HEK293 (cell line): ENCODE data around the gene ZNF396.

ENCODE experiments used
- CTCF ChIA-PET: fragments of 350-600 bp; formaldehyde crosslinking; extraction: SDS; loops from one replicate; lab custom pipeline; 2021; ENCODE audit warnings: antibody characterized with exemption; lab: Yijun Ruan, JAX
- POLR2A ChIA-PET: fragments of 300-600 bp; formaldehyde crosslinking; extraction: SDS; loops from one replicate; lab custom pipeline; 2020; ENCODE audit warnings: antibody characterized with exemption, inconsistent platforms; lab: Yijun Ruan, JAX
- H3K27ac ChIP-seq: fragments of 200-500 bp; sonication (Bioruptor generic); 2 replicates; pipeline ENCODE4 v1.5.1; 2014; ENCODE audit warnings: low read depth, low read length, control low read depth, inconsistent platforms; ENCODE audit errors: extremely low read depth
- H3K36me3 ChIP-seq, 2 experiments: fragments of 200-500 bp in 1 of 2; sonication (Bioruptor generic) in 1 of 2; 1 replicate in 1 of 2; 2 replicates in 1 of 2; pipeline ENCODE4 v1.5.1; 2014 to 2017; ENCODE audit warnings: inconsistent platforms in 2 of 2, low read length in 2 of 2; ENCODE audit not compliant: control insufficient read depth in 2 of 2, insufficient read depth in 1 of 2
- H3K4me1 ChIP-seq: fragments of 200-500 bp; sonication (Bioruptor generic); 2 replicates; pipeline ENCODE4 v1.5.1; 2014; ENCODE audit warnings: mild to moderate bottlenecking, low read length, inconsistent platforms; ENCODE audit not compliant: control insufficient read depth, insufficient read depth
- H3K4me3 ChIP-seq: 2 replicates; pipeline ENCODE4 v1.5.1; 2011; ENCODE audit warnings: low read depth, mild to moderate bottlenecking, control low read depth, low read length, moderate library complexity
- H3K9me3 ChIP-seq: fragments of 200-500 bp; sonication (Bioruptor generic); 2 replicates; pipeline ENCODE4 v1.5.1; 2014; ENCODE audit warnings: low read depth, low read length, inconsistent platforms; ENCODE audit not compliant: control insufficient read depth, insufficient read depth
- KLF10 ChIP-seq: fragments of 450-650 bp; IDR thresholded peaks from 2 replicates; pipeline ENCODE4 v1.5.1; 2018; ENCODE audit warnings: missing biosample characterization, mild to moderate bottlenecking, missing genetic modification characterization
- KLF17 ChIP-seq: fragments of 450-650 bp; formaldehyde crosslinking; IDR thresholded peaks from 2 replicates; pipeline ENCODE4 v1.5.1; 2016; ENCODE audit warnings: missing biosample characterization, missing genetic modification characterization
- OSR2 ChIP-seq: fragments of 450-650 bp; formaldehyde crosslinking; IDR thresholded peaks from 2 replicates; pipeline ENCODE4 v1.5.1; 2016; ENCODE audit warnings: missing biosample characterization, missing genetic modification characterization
- ZNF37A ChIP-seq: fragments of 450-650 bp; IDR thresholded peaks from 2 replicates; pipeline ENCODE4 v1.5.1; 2018; ENCODE audit warnings: missing biosample characterization, missing genetic modification characterization
- ZNF530 ChIP-seq: fragments of 450-650 bp; formaldehyde crosslinking; IDR thresholded peaks from 2 replicates; pipeline ENCODE4 v1.5.1; 2016; ENCODE audit warnings: low read depth, missing biosample characterization, missing genetic modification characterization
- ZNF624 ChIP-seq: fragments of 450-650 bp; formaldehyde crosslinking; IDR thresholded peaks from 2 replicates; pipeline ENCODE4 v1.5.1; 2017; ENCODE audit warnings: missing biosample characterization, missing genetic modification characterization
- TF ChIP-seq, protein P1 (sequence below): fragments of 450-650 bp; formaldehyde crosslinking; IDR thresholded peaks from 2 replicates; pipeline ENCODE4 v1.5.1; 2016; ENCODE audit warnings: missing biosample characterization, missing genetic modification characterization
- TF ChIP-seq, protein P2 (sequence below): fragments of 450-650 bp; formaldehyde crosslinking; IDR thresholded peaks from 2 replicates; pipeline ENCODE4 v1.5.1; 2016; ENCODE audit warnings: missing biosample characterization, missing genetic modification characterization, low read depth
- TF ChIP-seq, protein P3 (sequence below): fragments of 450-650 bp; formaldehyde crosslinking; IDR thresholded peaks from 2 replicates; pipeline ENCODE4 v1.5.1; 2016; ENCODE audit warnings: missing biosample characterization, missing genetic modification characterization, borderline replicate concordance

The ZNF396 gene

DNA sequence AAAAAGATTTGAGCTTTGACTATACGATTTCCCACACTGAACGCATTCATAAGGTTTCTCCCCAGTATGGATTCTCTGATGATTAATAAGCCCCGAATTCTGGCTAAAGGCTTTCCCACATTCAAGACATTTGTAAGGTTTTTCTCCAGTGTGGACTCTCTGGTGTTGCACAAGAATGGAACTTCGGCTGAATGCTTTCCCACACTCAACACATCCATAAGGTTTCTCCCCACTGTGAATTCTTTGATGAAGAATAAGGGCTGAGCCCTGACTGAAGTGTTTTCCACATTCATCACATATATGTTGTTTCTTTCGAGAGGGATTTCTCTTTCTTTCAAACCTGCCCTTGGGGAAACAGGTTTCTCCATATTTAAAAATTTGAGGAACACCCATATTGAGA lies 39.9 kb downstream of the ZNF396 start:
- Histone ChIP-seq H3K9me3 (no peaks in the 10 kb centered on the region), H3K27ac (no peak overlapping the region), H3K4me3 (no peak overlapping the region)
- TF ChIP-seq ZNF37A (tag by site-specific recombination) (no peak), KLF10 (tag by site-specific recombination) (no peak), ZNF624 (tag by site-specific recombination) (no peak), OSR2 (no peak)
- TF ChIP-seq, all 188 proteins: peak for 0
- peaks cover 44 to 97% of the 10 kb centered on the region in 2 experiments for H3K36me3 ChIP-seq
- ChIA-PET CTCF (no interaction called here), POLR2A (no interaction called here)
- H3K4me1 ChIP-seq: no peaks in the 10 kb centered on the region

- Histone ChIP-seq H3K27ac (no peak overlapping the region), H3K36me3 (peaks cover 44 to 96% of the 10 kb centered on the region in 2 experiments), H3K9me3 (no peaks in the 10 kb centered on the region), H3K4me3 (no peak overlapping the region), H3K4me1 (no peaks in the 10 kb centered on the region)
- CTCF ChIA-PET: no interaction called here
- TF ChIP-seq, protein P1, sequence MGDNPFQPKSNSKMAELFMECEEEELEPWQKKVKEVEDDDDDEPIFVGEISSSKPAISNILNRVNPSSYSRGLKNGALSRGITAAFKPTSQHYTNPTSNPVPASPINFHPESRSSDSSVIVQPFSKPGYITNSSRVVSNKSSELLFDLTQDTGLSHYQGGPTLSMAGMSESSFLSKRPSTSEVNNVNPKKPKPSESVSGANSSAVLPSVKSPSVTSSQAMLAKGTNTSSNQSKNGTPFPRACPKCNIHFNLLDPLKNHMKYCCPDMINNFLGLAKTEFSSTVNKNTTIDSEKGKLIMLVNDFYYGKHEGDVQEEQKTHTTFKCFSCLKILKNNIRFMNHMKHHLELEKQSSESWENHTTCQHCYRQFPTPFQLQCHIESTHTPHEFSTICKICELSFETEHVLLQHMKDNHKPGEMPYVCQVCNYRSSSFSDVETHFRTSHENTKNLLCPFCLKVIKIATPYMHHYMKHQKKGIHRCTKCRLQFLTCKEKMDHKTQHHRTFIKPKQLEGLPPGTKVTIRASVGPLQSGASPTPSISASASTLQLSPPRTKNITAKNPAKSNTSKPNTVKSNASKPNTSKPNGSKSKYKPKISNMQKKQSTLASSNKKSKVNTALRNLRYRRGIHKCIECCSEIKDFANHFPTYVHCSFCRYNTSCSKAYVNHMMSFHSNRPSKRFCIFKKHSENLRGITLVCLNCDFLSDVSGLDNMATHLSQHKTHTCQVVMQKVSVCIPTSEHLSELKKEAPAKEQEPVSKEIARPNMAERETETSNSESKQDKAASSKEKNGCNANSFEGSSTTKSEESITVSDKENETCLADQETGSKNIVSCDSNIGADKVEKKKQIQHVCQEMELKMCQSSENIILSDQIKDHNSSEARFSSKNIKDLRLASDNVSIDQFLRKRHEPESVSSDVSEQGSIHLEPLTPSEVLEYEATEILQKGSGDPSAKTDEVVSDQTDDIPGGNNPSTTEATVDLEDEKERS (tag by site-specific recombination): no peak
- TF ChIP-seq, protein P2, sequence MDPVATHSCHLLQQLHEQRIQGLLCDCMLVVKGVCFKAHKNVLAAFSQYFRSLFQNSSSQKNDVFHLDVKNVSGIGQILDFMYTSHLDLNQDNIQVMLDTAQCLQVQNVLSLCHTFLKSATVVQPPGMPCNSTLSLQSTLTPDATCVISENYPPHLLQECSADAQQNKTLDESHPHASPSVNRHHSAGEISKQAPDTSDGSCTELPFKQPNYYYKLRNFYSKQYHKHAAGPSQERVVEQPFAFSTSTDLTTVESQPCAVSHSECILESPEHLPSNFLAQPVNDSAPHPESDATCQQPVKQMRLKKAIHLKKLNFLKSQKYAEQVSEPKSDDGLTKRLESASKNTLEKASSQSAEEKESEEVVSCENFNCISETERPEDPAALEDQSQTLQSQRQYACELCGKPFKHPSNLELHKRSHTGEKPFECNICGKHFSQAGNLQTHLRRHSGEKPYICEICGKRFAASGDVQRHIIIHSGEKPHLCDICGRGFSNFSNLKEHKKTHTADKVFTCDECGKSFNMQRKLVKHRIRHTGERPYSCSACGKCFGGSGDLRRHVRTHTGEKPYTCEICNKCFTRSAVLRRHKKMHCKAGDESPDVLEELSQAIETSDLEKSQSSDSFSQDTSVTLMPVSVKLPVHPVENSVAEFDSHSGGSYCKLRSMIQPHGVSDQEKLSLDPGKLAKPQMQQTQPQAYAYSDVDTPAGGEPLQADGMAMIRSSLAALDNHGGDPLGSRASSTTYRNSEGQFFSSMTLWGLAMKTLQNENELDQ: no peak
- TF ChIP-seq ZNF530 (tag by site-specific recombination): no peak
- no peak for TF ChIP-seq KLF17 (tag by site-specific recombination)
- TF ChIP-seq, protein P3, sequence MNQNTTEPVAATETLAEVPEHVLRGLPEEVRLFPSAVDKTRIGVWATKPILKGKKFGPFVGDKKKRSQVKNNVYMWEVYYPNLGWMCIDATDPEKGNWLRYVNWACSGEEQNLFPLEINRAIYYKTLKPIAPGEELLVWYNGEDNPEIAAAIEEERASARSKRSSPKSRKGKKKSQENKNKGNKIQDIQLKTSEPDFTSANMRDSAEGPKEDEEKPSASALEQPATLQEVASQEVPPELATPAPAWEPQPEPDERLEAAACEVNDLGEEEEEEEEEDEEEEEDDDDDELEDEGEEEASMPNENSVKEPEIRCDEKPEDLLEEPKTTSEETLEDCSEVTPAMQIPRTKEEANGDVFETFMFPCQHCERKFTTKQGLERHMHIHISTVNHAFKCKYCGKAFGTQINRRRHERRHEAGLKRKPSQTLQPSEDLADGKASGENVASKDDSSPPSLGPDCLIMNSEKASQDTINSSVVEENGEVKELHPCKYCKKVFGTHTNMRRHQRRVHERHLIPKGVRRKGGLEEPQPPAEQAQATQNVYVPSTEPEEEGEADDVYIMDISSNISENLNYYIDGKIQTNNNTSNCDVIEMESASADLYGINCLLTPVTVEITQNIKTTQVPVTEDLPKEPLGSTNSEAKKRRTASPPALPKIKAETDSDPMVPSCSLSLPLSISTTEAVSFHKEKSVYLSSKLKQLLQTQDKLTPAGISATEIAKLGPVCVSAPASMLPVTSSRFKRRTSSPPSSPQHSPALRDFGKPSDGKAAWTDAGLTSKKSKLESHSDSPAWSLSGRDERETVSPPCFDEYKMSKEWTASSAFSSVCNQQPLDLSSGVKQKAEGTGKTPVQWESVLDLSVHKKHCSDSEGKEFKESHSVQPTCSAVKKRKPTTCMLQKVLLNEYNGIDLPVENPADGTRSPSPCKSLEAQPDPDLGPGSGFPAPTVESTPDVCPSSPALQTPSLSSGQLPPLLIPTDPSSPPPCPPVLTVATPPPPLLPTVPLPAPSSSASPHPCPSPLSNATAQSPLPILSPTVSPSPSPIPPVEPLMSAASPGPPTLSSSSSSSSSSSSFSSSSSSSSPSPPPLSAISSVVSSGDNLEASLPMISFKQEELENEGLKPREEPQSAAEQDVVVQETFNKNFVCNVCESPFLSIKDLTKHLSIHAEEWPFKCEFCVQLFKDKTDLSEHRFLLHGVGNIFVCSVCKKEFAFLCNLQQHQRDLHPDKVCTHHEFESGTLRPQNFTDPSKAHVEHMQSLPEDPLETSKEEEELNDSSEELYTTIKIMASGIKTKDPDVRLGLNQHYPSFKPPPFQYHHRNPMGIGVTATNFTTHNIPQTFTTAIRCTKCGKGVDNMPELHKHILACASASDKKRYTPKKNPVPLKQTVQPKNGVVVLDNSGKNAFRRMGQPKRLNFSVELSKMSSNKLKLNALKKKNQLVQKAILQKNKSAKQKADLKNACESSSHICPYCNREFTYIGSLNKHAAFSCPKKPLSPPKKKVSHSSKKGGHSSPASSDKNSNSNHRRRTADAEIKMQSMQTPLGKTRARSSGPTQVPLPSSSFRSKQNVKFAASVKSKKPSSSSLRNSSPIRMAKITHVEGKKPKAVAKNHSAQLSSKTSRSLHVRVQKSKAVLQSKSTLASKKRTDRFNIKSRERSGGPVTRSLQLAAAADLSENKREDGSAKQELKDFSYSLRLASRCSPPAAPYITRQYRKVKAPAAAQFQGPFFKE: no peak
- POLR2A ChIA-PET: interaction anchor here (1.4 kb wide), 1 partner anchor 46 kb away, joined by 4 read pairs; the partner anchor contains the start of gene ZSCAN30
Observed at GRCh38 chr18:35335866-35336265, 41.3 kb downstream of the ZNF396 start.
